Measurements from ENCODE around the gene TCHH. TPM values are rescaled to one million over a fixed set of nuclear protein-coding genes. Genes with fewer than 3 reads are reported as not detected.

The TCHH gene
- total and polyA plus RNA-seq, 2 experiments from 2014 or later = not detected

GRCh38 chr1:152125834-152126443 is 10.7 kb upstream of the TCHH start:
- DNase-seq (ENCODE audit: low read depth in 1 of 2, low spot score in 1 of 2) = no peak
- no peak for TF ChIP-seq CTCF (IDR thresholded peaks at IDR 0.05; ENCODE audit: low read depth, low read length)
- H3K27me3 ChIP-seq = no peaks in the 10 kb centered on the region
- no peaks in the 10 kb centered on the region for H3K36me3 ChIP-seq
- no peak overlapping the region for H3K27ac ChIP-seq
- H3K9me3 ChIP-seq (ENCODE audit: low read depth) = no peaks in the 10 kb centered on the region
- H3K4me3 ChIP-seq = no peak overlapping the region
- no peaks in the 10 kb centered on the region for H3K4me1 ChIP-seq (ENCODE audit: low read depth)

GRCh38 chr1:152118915-152119314 is 3.7 kb upstream of the TCHH start:
- DNase-seq (ENCODE audit: low read depth in 1 of 2, low spot score in 1 of 2) = no peak
- Histone ChIP-seq H3K4me3 (no peak overlapping the region), H3K9me3 (ENCODE audit: low read depth) (peaks cover 4% of the 10 kb centered on the region), H3K27ac (no peak overlapping the region), H3K4me1 (ENCODE audit: low read depth) (no peaks in the 10 kb centered on the region), H3K36me3 (no peaks in the 10 kb centered on the region), H3K27me3 (peaks cover 6% of the 10 kb centered on the region)
- no peak for TF ChIP-seq CTCF (IDR thresholded peaks at IDR 0.05; ENCODE audit: low read depth, low read length)

- no peak for TF ChIP-seq CTCF (IDR thresholded peaks at IDR 0.05; ENCODE audit: low read depth, low read length)
- DNase-seq (ENCODE audit: low read depth in 1 of 2, low spot score in 1 of 2) = no peak
- no peaks in the 10 kb centered on the region for H3K4me1 ChIP-seq (ENCODE audit: low read depth)
- no peak overlapping the region for H3K4me3 ChIP-seq
- no peak overlapping the region for H3K27ac ChIP-seq
- H3K9me3 ChIP-seq (ENCODE audit: low read depth) = no peaks in the 10 kb centered on the region
- no peaks in the 10 kb centered on the region for H3K36me3 ChIP-seq
- H3K27me3 ChIP-seq = peaks cover 64% of the 10 kb centered on the region
Measured at GRCh38 chr1:152112885-152113432, 2.3 kb downstream of the TCHH start.

- Histone ChIP-seq H3K4me1 (ENCODE audit: low read depth) (no peaks in the 10 kb centered on the region), H3K27me3 (peaks cover 71% of the 10 kb centered on the region), H3K36me3 (no peaks in the 10 kb centered on the region), H3K9me3 (ENCODE audit: low read depth) (no peaks in the 10 kb centered on the region), H3K27ac (no peak overlapping the region), H3K4me3 (no peak overlapping the region)
- TF ChIP-seq CTCF (IDR thresholded peaks at IDR 0.05; ENCODE audit: low read depth, low read length) = no peak
- DNase-seq (ENCODE audit: low read depth in 1 of 2, low spot score in 1 of 2) = peak in 1 of 2 donors; percentile 39
Measured at GRCh38 chr1:152112101-152112884, 3.0 kb downstream of the TCHH start.

- Histone ChIP-seq H3K4me3 (no peak overlapping the region), H3K36me3 (no peaks in the 10 kb centered on the region), H3K27ac (no peak overlapping the region), H3K9me3 (ENCODE audit: low read depth) (no peaks in the 10 kb centered on the region), H3K27me3 (peaks cover 78% of the 10 kb centered on the region), H3K4me1 (ENCODE audit: low read depth) (no peaks in the 10 kb centered on the region)
- peak in 1 of 2 donors; percentile 53 for DNase-seq (ENCODE audit: low read depth in 1 of 2, low spot score in 1 of 2)
- no peak for TF ChIP-seq CTCF (IDR thresholded peaks at IDR 0.05; ENCODE audit: low read depth, low read length)
Measured at GRCh38 chr1:152111515-152111968, 3.7 kb downstream of the TCHH start.
